BJ (cell line): ENCODE data around the gene LITAF. TPM values are rescaled to one million over a fixed set of nuclear protein-coding genes. Genes with fewer than 3 reads are reported as not detected.
"Not testable (repeated sequence)": the region's sequence is repeated elsewhere in the genome, so short reads cannot be mapped to it uniquely, and the experiment has no call there.

Experiments
- CTCF ChIA-PET: fragments of 350-600 bp; formaldehyde crosslinking; extraction: SDS; loops from one replicate; lab custom pipeline; 2021; ENCODE audit warnings: antibody characterized with exemption, inconsistent platforms; lab: Yijun Ruan, JAX
- POLR2A ChIA-PET: fragments of 300-600 bp; sonication (Branson Sonifier 250); formaldehyde crosslinking; extraction: SDS; loops from one replicate; lab custom pipeline; 2021; ENCODE audit warnings: antibody characterized with exemption; lab: Charles Lee
- DNase-seq: peaks from one replicate; pipeline ENCODE4 v3.0.0-alpha.2; 2011; ENCODE audit warnings: low read depth
- H3K27me3 ChIP-seq: 2 replicates; pipeline ENCODE4 v1.6.0; 2011; ENCODE audit warnings: low read length; ENCODE audit not compliant: control insufficient read depth, insufficient read depth
- H3K36me3 ChIP-seq: 2 replicates; pipeline ENCODE4 v1.5.1; 2011; ENCODE audit warnings: low read length; ENCODE audit not compliant: control insufficient read depth, insufficient read depth
- H3K4me3 ChIP-seq: 2 replicates; pipeline ENCODE4 v1.5.1; 2011; ENCODE audit warnings: low read depth, mild to moderate bottlenecking, control low read depth, low read length
- CTCF ChIP-seq: IDR thresholded peaks from 2 replicates; pipeline ENCODE4 v1.5.1; 2011; ENCODE audit warnings: low read depth, mild to moderate bottlenecking, control low read depth, inconsistent platforms, low read length, moderate library complexity; ENCODE audit not compliant: insufficient read depth
- polyA plus RNA-seq: library from polyadenylated mRNA; depleted of rRNA; stranded (reverse); fragments of >200 nt; gene quantifications from 2 replicates; pipeline ENCODE4 v1.2.3, GENCODE V29; 2011

The LITAF gene
- polyA plus RNA-seq, 1 experiment, result 212 TPM

- H3K36me3 ChIP-seq, result no peaks in the 10 kb centered on the region
- ChIA-PET CTCF (interaction anchor here (0.6 kb wide), 1 partner anchor 20 kb away, joined by 3 read pairs; no protein-coding TSS in a partner anchor), POLR2A (interaction anchor here (0.6 kb wide), 1 partner anchor 20 kb away, joined by 5 read pairs; no protein-coding TSS in a partner anchor)
- H3K4me3 ChIP-seq, result no peak overlapping the region
- TF ChIP-seq CTCF, result no peak
- no peaks in the 10 kb centered on the region for H3K27me3 ChIP-seq
- DNase-seq, result no peak
Observed at GRCh38 chr16:11583166-11583565, 3.6 kb downstream of the LITAF start.

- Histone ChIP-seq H3K27me3 (no peaks in the 10 kb centered on the region), H3K4me3 (no peak overlapping the region), H3K36me3 (no peaks in the 10 kb centered on the region)
- TF ChIP-seq CTCF, result no peak
- no peak for DNase-seq
- CTCF ChIA-PET, result interaction anchor here (0.6 to 1.1 kb wide), 5 partner anchors 20 to 175 kb away, joined by 3 read pairs; no protein-coding TSS in a partner anchor
- POLR2A ChIA-PET, result interaction anchor here (0.6 kb wide), 2 partner anchors 19 to 220 kb away, joined by 5 to 8 read pairs; no protein-coding TSS in a partner anchor
Observed at GRCh38 chr16:11582157-11582814, 4.4 kb downstream of the LITAF start.

- DNase-seq, result no peak
- Histone ChIP-seq H3K27me3 (no peaks in the 10 kb centered on the region), H3K4me3 (no peak overlapping the region), H3K36me3 (no peaks in the 10 kb centered on the region)
- ChIA-PET POLR2A (no interaction called here), CTCF (interaction anchor here (0.6 to 1.1 kb wide), 3 partner anchors 50 to 174 kb away, joined by 3 read pairs; no protein-coding TSS in a partner anchor)
- no peak for TF ChIP-seq CTCF
Observed at GRCh38 chr16:11581678-11582077, 5.0 kb downstream of the LITAF start.

- no peaks in the 10 kb centered on the region for H3K27me3 ChIP-seq
- ChIA-PET CTCF (no interaction called here), POLR2A (no interaction called here)
- no peak for DNase-seq
- no peak for TF ChIP-seq CTCF
- H3K36me3 ChIP-seq, result no peaks in the 10 kb centered on the region
- no peak overlapping the region for H3K4me3 ChIP-seq
Observed at GRCh38 chr16:11580451-11581086, 6.2 kb downstream of the LITAF start.

GRCh38 chr16:11577290-11577660 lies 9.4 kb downstream of the LITAF start:
- ChIA-PET POLR2A (interaction anchor here (0.6 kb wide), 1 partner anchor 20 kb away, joined by 3 read pairs; no protein-coding TSS in a partner anchor), CTCF (interaction anchor here (0.5 kb wide), 1 partner anchor 195 kb away, joined by 3 read pairs; no protein-coding TSS in a partner anchor)
- H3K36me3 ChIP-seq, DNase-seq, H3K27me3 ChIP-seq, H3K4me3 ChIP-seq: not testable (repeated sequence)
